ENCODE results near the gene MAN2A1. TPM values are rescaled to one million over a fixed set of nuclear protein-coding genes. Genes with fewer than 3 reads are reported as not detected.

Gene MAN2A1
- total and polyA plus RNA-seq, 2 experiments from 2014 or later: 32.5 to 129 TPM

- H3K4me3 Mint-ChIP-seq: no peak overlapping the region
- Histone ChIP-seq H3K27ac (ENCODE audit: low read depth) (no peak overlapping the region), H3F3A (replicated peaks; ENCODE audit: low read depth) (no peaks in the 10 kb centered on the region), H3K27me3 (ENCODE audit: insufficient read depth) (no peaks in the 10 kb centered on the region), H4K20me1 (replicated peaks; ENCODE audit: insufficient read depth) (peaks cover 34% of the 10 kb centered on the region), H2AFZ (no peak overlapping the region), H3K9me2 (ENCODE audit: insufficient read depth) (no peaks in the 10 kb centered on the region; the same call in none of the 2 replicates), H3K79me2 (replicated peaks; ENCODE audit: insufficient read depth) (peaks cover 91% of the 10 kb centered on the region), H3K4me1 (ENCODE audit: insufficient read depth) (peaks cover 14% of the 10 kb centered on the region), H3K36me3 (ENCODE audit: insufficient read depth) (no peaks in the 10 kb centered on the region), H3K4me3 (no peak overlapping the region), H3K4me2 (no peak overlapping the region)
- peaks cover 16% of the 10 kb centered on the region for H3K36me3 Mint-ChIP-seq (ENCODE audit: low read depth)
- peaks cover 49% of the 10 kb centered on the region for H3K4me1 Mint-ChIP-seq
- no peaks in the 10 kb centered on the region for H3K9me3 Mint-ChIP-seq
- H3K27ac Mint-ChIP-seq: no peak overlapping the region
- ATAC-seq (no peak), DNase-seq (ENCODE audit: low spot score) (no peak)
- no peak for TF ChIP-seq ZNF331 (CRISPR knock-in tag; IDR thresholded peaks at IDR 0.05; ENCODE audit: low read depth)
- TF ChIP-seq, protein P1, sequence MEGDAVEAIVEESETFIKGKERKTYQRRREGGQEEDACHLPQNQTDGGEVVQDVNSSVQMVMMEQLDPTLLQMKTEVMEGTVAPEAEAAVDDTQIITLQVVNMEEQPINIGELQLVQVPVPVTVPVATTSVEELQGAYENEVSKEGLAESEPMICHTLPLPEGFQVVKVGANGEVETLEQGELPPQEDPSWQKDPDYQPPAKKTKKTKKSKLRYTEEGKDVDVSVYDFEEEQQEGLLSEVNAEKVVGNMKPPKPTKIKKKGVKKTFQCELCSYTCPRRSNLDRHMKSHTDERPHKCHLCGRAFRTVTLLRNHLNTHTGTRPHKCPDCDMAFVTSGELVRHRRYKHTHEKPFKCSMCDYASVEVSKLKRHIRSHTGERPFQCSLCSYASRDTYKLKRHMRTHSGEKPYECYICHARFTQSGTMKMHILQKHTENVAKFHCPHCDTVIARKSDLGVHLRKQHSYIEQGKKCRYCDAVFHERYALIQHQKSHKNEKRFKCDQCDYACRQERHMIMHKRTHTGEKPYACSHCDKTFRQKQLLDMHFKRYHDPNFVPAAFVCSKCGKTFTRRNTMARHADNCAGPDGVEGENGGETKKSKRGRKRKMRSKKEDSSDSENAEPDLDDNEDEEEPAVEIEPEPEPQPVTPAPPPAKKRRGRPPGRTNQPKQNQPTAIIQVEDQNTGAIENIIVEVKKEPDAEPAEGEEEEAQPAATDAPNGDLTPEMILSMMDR (conservative IDR thresholded peaks at IDR 0.05; ENCODE audit: low read depth in 2 of 2): no peak
- no peak for TF ChIP-seq EZH2phosphoT487 (IDR thresholded peaks at IDR 0.05; ENCODE audit: unreplicated experiment)
- no peak for TF ChIP-seq EZH2 (IDR thresholded peaks at IDR 0.05; ENCODE audit: low read depth, unreplicated experiment)
- no peak for TF ChIP-seq CREB1 (CRISPR knock-in tag; IDR thresholded peaks at IDR 0.05; ENCODE audit: low read depth)
- TF ChIP-seq ETS1 (IDR thresholded peaks at IDR 0.05): no peak
- TF ChIP-seq REST (IDR thresholded peaks at IDR 0.05; ENCODE audit: unreplicated experiment): no peak
- TF ChIP-seq JUNB (IDR thresholded peaks at IDR 0.05; ENCODE audit: unreplicated experiment): no peak
- no peak for TF ChIP-seq ZNF114 (CRISPR knock-in tag; IDR thresholded peaks at IDR 0.05)
- TF ChIP-seq POLR2AphosphoS5 (IDR thresholded peaks at IDR 0.05; ENCODE audit: low read depth): no peak
- no peak for TF ChIP-seq NANOG (IDR thresholded peaks at IDR 0.05; ENCODE audit: borderline replicate concordance)
- H3K27me3 Mint-ChIP-seq (ENCODE audit: insufficient read depth, low read depth, poor library complexity): no peaks in the 10 kb centered on the region
Observed at GRCh38 chr5:109711673-109712072, 21.9 kb downstream of the MAN2A1 start.
